ENCODE measurements around the gene CCDC51.

CCDC51 gene

GRCh38 chr3:48405971-48406370 is 33.9 kb downstream of the CCDC51 start:
- Histone ChIP-seq H3K4me2 (ENCODE audit: low read depth, low read length, poor library complexity, severe bottlenecking) (no peak overlapping the region), H3K79me2 (ENCODE audit: insufficient read depth, low read length) (no peaks in the 10 kb centered on the region), H3K27ac (ENCODE audit: low read depth, low read length) (no peak overlapping the region), H4K20me1 (ENCODE audit: low read depth, low read length) (no peaks in the 10 kb centered on the region), H3K9me2 (replicated peaks; ENCODE audit: insufficient read depth, low read length) (no peaks in the 10 kb centered on the region), H3K9ac (ENCODE audit: low read length) (no peak overlapping the region), H3K4me3 (ENCODE audit: insufficient read depth, low read length, poor library complexity, severe bottlenecking) (no peak overlapping the region), H2AFZ (ENCODE audit: low read depth, low read length, severe bottlenecking) (no peak overlapping the region), H3F3A (ENCODE audit: insufficient read depth) (no peaks in the 10 kb centered on the region), H3K27me3 (ENCODE audit: low read length) (no peaks in the 10 kb centered on the region), H3K9me3 (ENCODE audit: insufficient read depth, low read length) (no peaks in the 10 kb centered on the region), H3K36me3 (ENCODE audit: low read length) (no peaks in the 10 kb centered on the region)
- no peak for TF ChIP-seq EZH2phosphoT487 (conservative IDR thresholded peaks at IDR 0.05; ENCODE audit: low read length)
- TF ChIP-seq CTCF (IDR thresholded peaks at IDR 0.05; ENCODE audit: insufficient read depth, low read length, poor library complexity, severe bottlenecking): no peak

GRCh38 chr3:48405343-48405881 is 34.5 kb downstream of the CCDC51 start:
- H3K79me2 ChIP-seq (ENCODE audit: insufficient read depth, low read length): no peaks in the 10 kb centered on the region
- no peaks in the 10 kb centered on the region for H3F3A ChIP-seq (ENCODE audit: insufficient read depth)
- TF ChIP-seq EZH2phosphoT487 (conservative IDR thresholded peaks at IDR 0.05; ENCODE audit: low read length) (no peak), CTCF (IDR thresholded peaks at IDR 0.05; ENCODE audit: insufficient read depth, low read length, poor library complexity, severe bottlenecking) (no peak)
- H3K9ac ChIP-seq (ENCODE audit: low read length): no peak overlapping the region
- no peak overlapping the region for H3K4me2 ChIP-seq (ENCODE audit: low read depth, low read length, poor library complexity, severe bottlenecking)
- no peaks in the 10 kb centered on the region for H3K27me3 ChIP-seq (ENCODE audit: low read length)
- H4K20me1 ChIP-seq (ENCODE audit: low read depth, low read length): no peaks in the 10 kb centered on the region
- H2AFZ ChIP-seq (ENCODE audit: low read depth, low read length, severe bottlenecking): no peak overlapping the region
- no peaks in the 10 kb centered on the region for H3K36me3 ChIP-seq (ENCODE audit: low read length)
- no peak overlapping the region for H3K27ac ChIP-seq (ENCODE audit: low read depth, low read length)
- no peak overlapping the region for H3K4me3 ChIP-seq (ENCODE audit: insufficient read depth, low read length, poor library complexity, severe bottlenecking)
- H3K9me3 ChIP-seq (ENCODE audit: insufficient read depth, low read length): no peaks in the 10 kb centered on the region
- no peaks in the 10 kb centered on the region for H3K9me2 ChIP-seq (replicated peaks; ENCODE audit: insufficient read depth, low read length)

- Histone ChIP-seq H3K27me3 (ENCODE audit: low read length) (no peaks in the 10 kb centered on the region), H3K27ac (ENCODE audit: low read depth, low read length) (no peak overlapping the region), H3K9ac (ENCODE audit: low read length) (no peak overlapping the region), H3K4me2 (ENCODE audit: low read depth, low read length, poor library complexity, severe bottlenecking) (no peak overlapping the region), H4K20me1 (ENCODE audit: low read depth, low read length) (no peaks in the 10 kb centered on the region), H2AFZ (ENCODE audit: low read depth, low read length, severe bottlenecking) (no peak overlapping the region), H3F3A (ENCODE audit: insufficient read depth) (no peaks in the 10 kb centered on the region), H3K36me3 (ENCODE audit: low read length) (no peaks in the 10 kb centered on the region), H3K4me3 (ENCODE audit: insufficient read depth, low read length, poor library complexity, severe bottlenecking) (no peak overlapping the region), H3K9me2 (replicated peaks; ENCODE audit: insufficient read depth, low read length) (no peaks in the 10 kb centered on the region), H3K9me3 (ENCODE audit: insufficient read depth, low read length) (no peaks in the 10 kb centered on the region), H3K79me2 (ENCODE audit: insufficient read depth, low read length) (no peaks in the 10 kb centered on the region)
- TF ChIP-seq CTCF (IDR thresholded peaks at IDR 0.05; ENCODE audit: insufficient read depth, low read length, poor library complexity, severe bottlenecking): no peak
- TF ChIP-seq EZH2phosphoT487 (conservative IDR thresholded peaks at IDR 0.05; ENCODE audit: low read length): no peak
Observed at GRCh38 chr3:48404440-48405342, 35.2 kb downstream of the CCDC51 start.

All from SU-DHL-6 (cell line).